Stimulated activated CD4-positive, alpha-beta T cell treated with anti-CD3 and anti-CD28 coated beads, Interleukin-15, amount 100 ng/mL, for 48 hours (primary cell): ENCODE data around the gene ZCCHC3.
A peak's percentile ranks its signal among the peaks of the same experiment; 100 is the strongest.

Experiments
- DNase-seq, 2 donors: peaks; one replicate each; pipeline ENCODE4 v3.0.0-alpha.2; 2020; ENCODE audit warnings: low read depth in 2 of 2

ZCCHC3 gene

GRCh38 chr20:346640-347316, 49.4 kb downstream of the ZCCHC3 start, which contains the start of gene NRSN2:
TSS of gene NRSN2 (plus strand) at chr20:347111. CDS start at chr20:349644, 2,533 bp downstream.
- no peak for DNase-seq

- no peak for DNase-seq
These were observed 49.9 kb downstream of the ZCCHC3 start for GRCh38 chr20:347317-347639.

GRCh38 chr20:347640-348484, 50.5 kb downstream of the ZCCHC3 start:
- DNase-seq = peak in 1 of 2 donors; percentile 59

- DNase-seq = no peak
These were observed 51.8 kb downstream of the ZCCHC3 start for GRCh38 chr20:348972-349841.
